Measurements from ENCODE around the gene AASDH.

The AASDH gene

GRCh38 chr4:56409511-56410090 is 22.3 kb upstream of the AASDH start:
- no peak for TF ChIP-seq CTCF (IDR thresholded peaks at IDR 0.05)

- TF ChIP-seq CTCF (IDR thresholded peaks at IDR 0.05) = no peak
Observed at GRCh38 chr4:56408978-56409377, 21.7 kb upstream of the AASDH start.

- TF ChIP-seq CTCF (IDR thresholded peaks at IDR 0.05) = no peak
Observed at GRCh38 chr4:56406151-56406550, 18.9 kb upstream of the AASDH start.

GRCh38 chr4:56405016-56405415 is 17.7 kb upstream of the AASDH start:
- TF ChIP-seq CTCF (IDR thresholded peaks at IDR 0.05) = no peak

GRCh38 chr4:56400560-56400959 is 13.3 kb upstream of the AASDH start:
- no peak for TF ChIP-seq CTCF (IDR thresholded peaks at IDR 0.05)

GRCh38 chr4:56391270-56391669 is 4.0 kb upstream of the AASDH start:
- TF ChIP-seq CTCF (IDR thresholded peaks at IDR 0.05) = no peak

GRCh38 chr4:56389558-56389957 is 2.3 kb upstream of the AASDH start:
- TF ChIP-seq CTCF (IDR thresholded peaks at IDR 0.05) = no peak

- no peak for TF ChIP-seq CTCF (IDR thresholded peaks at IDR 0.05)
Observed at GRCh38 chr4:56388306-56388705, 1.0 kb upstream of the AASDH start.

Measured in LNCAP (cell line).